Nucleus accumbens (tissue), 56 donors: Measurements from ENCODE around the gene DISC1.
"Not testable (repeated sequence)": the region's sequence is repeated elsewhere in the genome, so short reads cannot be mapped to it uniquely, and the experiment has no call there.

Experiments used
- DNase-seq, 56 donors: peaks; one replicate each; lab custom pipeline; 2025; lab: John Stamatoyannopoulos, UW

The DISC1 gene

GRCh38 chr1:231871471-231871870, 244.9 kb downstream of the DISC1 start:
- DNase-seq: no peak

- DNase-seq: no peak
These were observed 245.3 kb downstream of the DISC1 start for GRCh38 chr1:231871878-231872277.

- DNase-seq: no peak
These were observed 245.9 kb downstream of the DISC1 start for GRCh38 chr1:231872461-231872910.

DNA sequence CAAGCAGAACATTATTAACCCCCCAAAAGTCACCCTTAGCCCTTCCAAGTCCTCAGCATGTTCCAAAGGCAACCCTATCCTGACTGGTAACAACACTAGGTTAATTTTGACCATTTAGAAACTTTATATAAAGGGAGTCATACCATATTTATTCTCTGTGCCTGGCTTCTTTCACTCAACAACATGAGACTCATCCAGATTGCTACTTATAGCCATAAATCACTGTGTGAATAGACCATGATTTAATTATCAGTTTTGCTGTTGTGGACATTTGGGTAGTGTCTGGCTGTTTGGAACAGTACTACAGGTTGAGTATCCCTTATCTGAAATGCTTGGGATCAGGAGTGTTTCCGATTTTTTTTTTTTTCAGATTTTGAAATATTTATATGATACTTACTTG, 252.1 kb downstream of the DISC1 start:
- no peak for DNase-seq

- DNase-seq: no peak
These were observed 252.7 kb downstream of the DISC1 start for GRCh38 chr1:231879296-231879695.

DNA sequence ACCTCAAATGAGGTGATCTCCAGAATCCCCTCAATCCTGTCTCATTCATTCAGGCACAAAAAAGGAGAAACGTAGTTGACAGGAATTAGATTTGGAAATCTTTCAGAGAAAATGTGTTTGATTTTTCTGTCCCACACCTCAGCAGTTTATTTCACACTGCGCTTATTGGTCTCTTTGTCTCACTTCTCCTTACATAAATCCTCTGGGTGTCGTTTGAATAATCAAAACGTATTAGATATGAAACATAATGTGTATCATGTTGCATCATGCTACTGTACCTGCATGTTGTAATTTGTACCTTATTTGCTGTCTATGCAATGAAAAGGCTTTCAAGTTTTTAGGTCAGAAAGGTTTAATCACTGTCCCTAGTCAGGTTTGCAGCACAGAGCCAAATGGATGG, 255.7 kb downstream of the DISC1 start:
- no peak for DNase-seq

DNA sequence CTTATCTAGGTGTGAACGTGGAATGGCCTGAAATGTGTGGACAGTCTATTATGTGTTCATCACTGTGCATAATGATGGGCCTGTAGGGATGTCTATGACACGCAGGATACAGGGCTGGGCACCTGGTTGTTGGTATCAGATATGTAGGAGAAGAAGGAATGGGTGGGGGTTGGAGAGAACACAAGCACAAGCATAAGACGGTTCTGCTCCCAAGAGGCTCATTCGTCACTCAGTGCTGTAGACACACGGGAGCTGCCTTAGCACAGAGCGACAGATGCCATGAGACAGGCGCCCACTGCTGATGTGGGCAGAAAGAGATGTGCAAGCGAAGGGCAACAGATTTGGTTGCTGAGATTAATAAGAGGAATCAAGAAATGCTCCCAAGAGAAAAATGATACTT, 256.2 kb downstream of the DISC1 start:
- no peak for DNase-seq

GRCh38 chr1:231883382-231883781, 256.8 kb downstream of the DISC1 start:
- DNase-seq: no peak

DNA sequence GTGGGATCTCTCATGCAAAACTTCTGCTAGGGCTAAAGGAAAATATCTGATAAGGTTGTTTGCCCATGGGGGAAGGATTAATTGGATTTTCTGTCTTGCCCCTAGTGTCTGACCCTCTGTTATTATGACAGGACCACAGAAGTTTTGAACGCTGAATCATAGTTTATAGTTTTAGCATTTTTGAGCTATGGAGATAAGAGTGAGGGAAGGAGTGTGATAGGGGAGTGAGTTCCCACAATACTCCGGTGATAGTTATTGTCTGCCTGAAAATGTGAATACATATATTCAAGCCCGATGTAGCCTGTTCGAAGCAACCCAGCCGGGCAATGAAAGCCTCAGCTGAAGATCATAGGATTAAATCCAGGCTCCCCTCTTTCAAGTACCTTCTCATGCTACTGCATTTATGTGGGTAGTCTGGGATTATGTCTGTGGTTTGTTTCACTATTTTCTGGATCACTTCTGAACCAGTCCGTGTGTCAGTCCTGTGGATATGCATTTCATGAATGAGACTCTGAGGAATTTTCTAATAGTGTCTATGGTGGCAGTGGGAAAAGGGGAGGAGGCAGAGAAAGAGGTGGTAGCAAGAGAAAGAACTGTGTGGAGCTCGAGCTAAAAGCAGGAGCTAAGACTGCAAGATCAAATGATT, 258.7 kb downstream of the DISC1 start:
- no peak for DNase-seq

DNA sequence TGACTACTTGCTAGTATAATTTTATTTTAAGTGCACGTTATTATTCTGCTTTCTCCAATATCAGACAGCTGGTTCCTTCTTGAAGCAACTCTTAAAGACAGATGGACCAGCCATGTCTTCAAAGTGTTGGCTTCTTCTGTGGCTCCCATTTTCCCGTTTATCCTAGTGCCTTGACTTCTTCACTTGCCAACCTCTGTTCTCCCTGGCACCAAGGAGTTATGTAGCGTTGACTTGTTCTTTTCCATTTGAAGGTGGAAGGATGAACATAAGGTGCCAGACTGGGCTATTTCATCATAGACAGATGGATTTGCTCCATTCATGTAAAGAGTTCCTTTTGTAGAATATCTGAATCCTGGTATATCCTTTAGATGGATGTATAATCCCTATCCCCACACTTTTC, 260.6 kb downstream of the DISC1 start:
- DNase-seq: no peak

DNA sequence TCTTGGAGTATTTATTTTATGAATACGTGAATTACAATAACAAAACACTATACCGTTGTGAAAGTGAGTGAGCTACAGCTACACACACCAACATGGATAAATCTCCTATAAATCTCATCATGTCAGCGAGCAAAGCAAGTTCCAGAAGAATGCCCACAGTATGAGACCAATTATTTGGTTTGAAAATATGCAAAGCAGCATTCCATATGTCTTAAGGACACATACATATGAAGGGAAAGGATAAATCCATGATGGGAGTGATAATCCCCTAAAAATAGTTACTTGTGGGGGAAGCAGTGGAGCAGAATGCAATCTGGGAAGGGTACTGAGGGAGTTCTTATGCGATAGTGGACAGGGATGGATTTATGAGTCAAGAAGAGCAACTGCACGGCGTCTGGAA, 261.3 kb downstream of the DISC1 start:
- no peak for DNase-seq

GRCh38 chr1:231890791-231891190, 264.2 kb downstream of the DISC1 start:
- DNase-seq: no peak

- DNase-seq: no peak
These were observed 267.0 kb downstream of the DISC1 start for GRCh38 chr1:231893400-231894102.

DNA sequence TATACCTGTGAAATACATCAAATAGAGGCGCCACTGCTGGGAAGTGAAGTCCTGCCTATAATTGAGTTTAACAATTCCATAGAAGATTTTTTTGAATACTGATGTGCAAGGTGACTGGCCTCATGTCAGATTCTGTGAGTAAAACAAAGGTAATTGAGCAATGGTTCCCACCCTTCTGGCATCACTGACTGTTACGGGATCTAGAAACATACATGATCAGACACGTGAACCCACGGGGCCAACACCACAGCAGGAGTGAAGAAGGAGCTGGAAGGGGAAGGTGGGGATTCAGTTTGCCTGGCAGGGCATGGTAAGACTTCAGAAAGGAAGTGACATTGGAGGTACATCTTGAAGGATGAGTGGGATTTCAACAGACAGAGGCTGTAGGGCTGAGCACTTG, 270.2 kb downstream of the DISC1 start:
- DNase-seq: no peak

DNA sequence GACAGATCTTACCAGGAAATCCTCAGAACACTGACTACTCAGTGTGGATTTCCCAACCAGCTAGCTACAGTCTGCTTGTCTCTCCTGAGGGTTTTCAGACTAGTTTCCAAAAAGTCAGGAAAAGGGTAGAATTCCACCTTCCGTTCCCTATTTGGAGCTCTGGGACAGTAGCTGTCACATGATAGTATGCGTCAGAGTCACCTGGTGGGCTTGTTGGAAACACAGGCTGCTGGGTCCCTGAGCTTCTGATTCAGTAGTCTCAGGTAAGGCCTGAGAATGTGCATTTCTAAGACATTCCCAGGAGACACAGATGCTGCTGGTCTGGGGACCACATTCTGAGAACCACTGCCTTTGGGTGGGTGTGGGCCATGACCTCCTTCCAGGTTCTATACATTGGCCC, 272.5 kb downstream of the DISC1 start:
- no peak for DNase-seq

- no peak for DNase-seq
These were observed 273.3 kb downstream of the DISC1 start for GRCh38 chr1:231899713-231900435.

- DNase-seq: no peak
These were observed 277.0 kb downstream of the DISC1 start for GRCh38 chr1:231903586-231904081.

GRCh38 chr1:231907310-231907709, 280.7 kb downstream of the DISC1 start:
- not testable (repeated sequence) for DNase-seq

DNA sequence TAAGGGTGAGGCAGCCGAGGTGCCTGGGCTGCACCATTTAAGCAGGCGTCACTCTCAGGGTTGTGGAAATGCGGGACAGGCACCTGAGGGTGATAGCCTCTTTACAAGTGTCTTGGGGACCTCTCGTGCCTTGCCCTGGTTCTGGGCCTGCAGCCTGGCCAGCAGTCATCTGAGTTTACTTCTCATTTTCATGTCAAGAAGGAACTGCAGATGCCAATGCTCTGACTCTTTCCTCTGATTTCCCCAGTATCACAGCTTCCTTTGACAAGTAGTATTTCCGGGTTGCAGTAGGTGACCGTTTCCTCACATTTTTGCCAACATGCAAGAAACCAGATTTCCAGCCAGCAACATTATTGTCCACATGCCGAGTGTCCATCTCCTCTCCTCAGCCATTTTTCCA, 286.9 kb downstream of the DISC1 start:
- no peak for DNase-seq

DNA sequence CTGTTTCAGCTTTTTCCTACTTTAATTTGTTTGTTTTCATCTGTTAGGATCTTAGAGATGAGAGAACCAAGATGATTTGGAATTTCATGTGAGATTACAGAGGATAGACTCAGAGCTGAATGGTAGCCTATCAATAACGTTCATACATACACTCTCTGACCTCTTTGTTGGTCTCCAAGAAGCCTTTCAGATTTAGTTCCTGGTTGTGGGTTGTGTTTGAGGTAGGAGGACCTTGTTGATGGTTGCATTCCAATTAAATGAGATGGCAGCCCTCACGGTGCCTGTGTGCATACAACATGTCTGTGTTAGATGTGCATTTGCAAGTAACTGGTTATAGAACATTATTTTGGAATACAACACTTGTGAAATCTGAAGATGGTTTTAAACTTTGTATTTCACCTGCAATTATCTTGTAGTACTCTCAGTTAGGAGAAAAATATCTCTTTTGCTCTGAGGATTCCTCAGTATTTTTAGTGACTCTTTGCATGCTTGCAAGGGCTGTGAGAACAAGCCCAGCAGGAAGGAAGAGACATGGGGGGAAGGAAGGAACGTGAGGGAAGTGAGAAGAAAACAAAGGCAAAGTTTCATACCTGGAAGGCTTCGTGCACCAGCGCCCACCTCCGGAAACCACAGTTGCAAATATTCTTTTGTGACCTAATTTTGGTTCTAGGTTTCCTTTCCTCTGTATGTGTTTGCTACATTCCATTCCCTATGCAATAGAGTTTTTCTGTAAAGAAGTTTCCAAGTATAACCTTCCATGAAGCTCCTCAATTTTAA, 291.8 kb downstream of the DISC1 start:
- no peak for DNase-seq
